Measurements from ENCODE around the gene MAP1LC3B2. TPM values are rescaled to one million over a fixed set of nuclear protein-coding genes. Genes with fewer than 3 reads are reported as not detected.

The MAP1LC3B2 gene
- total and polyA plus RNA-seq, 2 of the 13 experiments (the other 11 are each of a cell fraction or from before 2014, with no cell fraction given): 0.60 to 2.2 TPM

DNA sequence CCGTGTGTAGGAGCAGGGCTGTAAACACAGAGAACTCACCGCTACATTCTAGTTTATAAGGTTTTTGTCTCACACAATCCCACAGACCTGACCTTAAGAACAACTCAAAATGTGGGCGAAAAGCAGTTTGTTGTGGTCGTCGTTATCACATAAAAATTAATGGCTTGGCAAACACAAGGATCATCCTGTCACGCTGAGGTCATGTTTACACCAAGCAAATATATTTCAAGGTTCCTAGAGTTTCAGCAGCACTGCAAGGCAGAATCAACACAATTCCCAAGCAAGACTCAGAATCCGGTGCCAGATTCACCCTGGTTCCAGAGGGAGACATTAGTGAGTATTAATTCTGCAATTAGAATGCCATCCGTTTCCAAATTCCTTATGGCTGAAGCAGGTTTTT, 30.1 kb upstream of the MAP1LC3B2 start (continued):
- TF ChIP-seq, protein P1, sequence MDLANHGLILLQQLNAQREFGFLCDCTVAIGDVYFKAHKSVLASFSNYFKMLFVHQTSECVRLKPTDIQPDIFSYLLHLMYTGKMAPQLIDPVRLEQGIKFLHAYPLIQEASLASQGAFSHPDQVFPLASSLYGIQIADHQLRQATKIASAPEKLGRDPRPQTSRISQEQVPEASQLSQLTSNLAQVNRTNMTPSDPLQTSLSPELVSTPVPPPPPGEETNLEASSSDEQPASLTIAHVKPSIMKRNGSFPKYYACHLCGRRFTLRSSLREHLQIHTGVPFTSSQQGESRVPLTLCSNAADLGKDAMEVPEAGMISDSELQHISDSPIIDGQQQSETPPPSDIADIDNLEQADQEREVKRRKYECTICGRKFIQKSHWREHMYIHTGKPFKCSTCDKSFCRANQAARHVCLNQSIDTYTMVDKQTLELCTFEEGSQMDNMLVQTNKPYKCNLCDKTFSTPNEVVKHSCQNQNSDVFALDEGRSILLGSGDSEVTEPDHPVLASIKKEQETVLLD (CRISPR knock-in tag; IDR thresholded peaks at IDR 0.05; ENCODE audit: low read depth): no peak
- TF ChIP-seq ZNF468 (CRISPR knock-in tag; IDR thresholded peaks at IDR 0.05) (no peak), KAT8 (CRISPR knock-in tag; IDR thresholded peaks at IDR 0.05) (no peak; the same call in 1 of the 2 replicates), CEBPG (CRISPR knock-in tag; IDR thresholded peaks at IDR 0.05) (0 out of 2 replicates have a peak, but pooled peaks have one; percentile 23), FOXJ3 (CRISPR knock-in tag; IDR thresholded peaks at IDR 0.05; ENCODE audit: borderline replicate concordance) (peak; percentile 94), ZC3H13 (CRISPR knock-in tag; IDR thresholded peaks at IDR 0.05) (no peak), ZMYM4 (CRISPR knock-in tag; IDR thresholded peaks at IDR 0.05) (no peak), CBFB (CRISPR knock-in tag; IDR thresholded peaks at IDR 0.05) (peak; percentile 99), CREB1 (IDR thresholded peaks at IDR 0.05) (no peak), CREB1 (CRISPR knock-in tag; IDR thresholded peaks at IDR 0.05) (0 out of 2 replicates have a peak, but pooled peaks have one; percentile 29), ATAD3A (CRISPR knock-in tag; IDR thresholded peaks at IDR 0.05) (no peak), SP1 (IDR thresholded peaks at IDR 0.05) (no peak), SP1 (CRISPR knock-in tag; IDR thresholded peaks at IDR 0.05) (no peak), MEIS2 (CRISPR knock-in tag; IDR thresholded peaks at IDR 0.05) (peak; percentile 56; the same call in 1 of the 2 replicates), ZMAT3 (CRISPR knock-in tag; conservative IDR thresholded peaks at IDR 0.05) (no peak), ZNF563 (CRISPR knock-in tag; IDR thresholded peaks at IDR 0.05) (no peak), ZSCAN31 (CRISPR knock-in tag; IDR thresholded peaks at IDR 0.05; ENCODE audit: low read depth) (no peak), ZBTB20 (CRISPR knock-in tag; IDR thresholded peaks at IDR 0.05; ENCODE audit: borderline replicate concordance, low read depth) (no peak), HNRNPH1 (optimal IDR thresholded peaks at IDR 0.05; ENCODE audit: low read depth, low read length) (no peak)
- TF ChIP-seq, protein P2, sequence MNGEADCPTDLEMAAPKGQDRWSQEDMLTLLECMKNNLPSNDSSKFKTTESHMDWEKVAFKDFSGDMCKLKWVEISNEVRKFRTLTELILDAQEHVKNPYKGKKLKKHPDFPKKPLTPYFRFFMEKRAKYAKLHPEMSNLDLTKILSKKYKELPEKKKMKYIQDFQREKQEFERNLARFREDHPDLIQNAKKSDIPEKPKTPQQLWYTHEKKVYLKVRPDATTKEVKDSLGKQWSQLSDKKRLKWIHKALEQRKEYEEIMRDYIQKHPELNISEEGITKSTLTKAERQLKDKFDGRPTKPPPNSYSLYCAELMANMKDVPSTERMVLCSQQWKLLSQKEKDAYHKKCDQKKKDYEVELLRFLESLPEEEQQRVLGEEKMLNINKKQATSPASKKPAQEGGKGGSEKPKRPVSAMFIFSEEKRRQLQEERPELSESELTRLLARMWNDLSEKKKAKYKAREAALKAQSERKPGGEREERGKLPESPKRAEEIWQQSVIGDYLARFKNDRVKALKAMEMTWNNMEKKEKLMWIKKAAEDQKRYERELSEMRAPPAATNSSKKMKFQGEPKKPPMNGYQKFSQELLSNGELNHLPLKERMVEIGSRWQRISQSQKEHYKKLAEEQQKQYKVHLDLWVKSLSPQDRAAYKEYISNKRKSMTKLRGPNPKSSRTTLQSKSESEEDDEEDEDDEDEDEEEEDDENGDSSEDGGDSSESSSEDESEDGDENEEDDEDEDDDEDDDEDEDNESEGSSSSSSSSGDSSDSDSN (CRISPR knock-in tag; IDR thresholded peaks at IDR 0.05): peak; percentile 26; the same call in 1 of the 2 replicates
- TF ChIP-seq, protein P3, sequence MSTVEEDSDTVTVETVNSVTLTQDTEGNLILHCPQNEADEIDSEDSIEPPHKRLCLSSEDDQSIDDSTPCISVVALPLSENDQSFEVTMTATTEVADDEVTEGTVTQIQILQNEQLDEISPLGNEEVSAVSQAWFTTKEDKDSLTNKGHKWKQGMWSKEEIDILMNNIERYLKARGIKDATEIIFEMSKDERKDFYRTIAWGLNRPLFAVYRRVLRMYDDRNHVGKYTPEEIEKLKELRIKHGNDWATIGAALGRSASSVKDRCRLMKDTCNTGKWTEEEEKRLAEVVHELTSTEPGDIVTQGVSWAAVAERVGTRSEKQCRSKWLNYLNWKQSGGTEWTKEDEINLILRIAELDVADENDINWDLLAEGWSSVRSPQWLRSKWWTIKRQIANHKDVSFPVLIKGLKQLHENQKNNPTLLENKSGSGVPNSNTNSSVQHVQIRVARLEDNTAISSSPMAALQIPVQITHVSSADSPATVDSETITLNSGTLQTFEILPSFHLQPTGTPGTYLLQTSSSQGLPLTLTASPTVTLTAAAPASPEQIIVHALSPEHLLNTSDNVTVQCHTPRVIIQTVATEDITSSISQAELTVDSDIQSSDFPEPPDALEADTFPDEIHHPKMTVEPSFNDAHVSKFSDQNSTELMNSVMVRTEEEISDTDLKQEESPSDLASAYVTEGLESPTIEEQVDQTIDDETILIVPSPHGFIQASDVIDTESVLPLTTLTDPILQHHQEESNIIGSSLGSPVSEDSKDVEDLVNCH (CRISPR knock-in tag; IDR thresholded peaks at IDR 0.05): no peak
- TF ChIP-seq, protein P4, sequence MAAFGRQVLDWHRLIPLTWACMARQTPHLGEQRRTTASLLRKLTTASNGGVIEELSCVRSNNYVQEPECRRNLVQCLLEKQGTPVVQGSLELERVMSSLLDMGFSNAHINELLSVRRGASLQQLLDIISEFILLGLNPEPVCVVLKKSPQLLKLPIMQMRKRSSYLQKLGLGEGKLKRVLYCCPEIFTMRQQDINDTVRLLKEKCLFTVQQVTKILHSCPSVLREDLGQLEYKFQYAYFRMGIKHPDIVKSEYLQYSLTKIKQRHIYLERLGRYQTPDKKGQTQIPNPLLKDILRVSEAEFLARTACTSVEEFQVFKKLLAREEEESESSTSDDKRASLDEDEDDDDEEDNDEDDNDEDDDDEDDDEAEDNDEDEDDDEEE (CRISPR knock-in tag; IDR thresholded peaks at IDR 0.05): no peak
- TF ChIP-seq, protein P5, sequence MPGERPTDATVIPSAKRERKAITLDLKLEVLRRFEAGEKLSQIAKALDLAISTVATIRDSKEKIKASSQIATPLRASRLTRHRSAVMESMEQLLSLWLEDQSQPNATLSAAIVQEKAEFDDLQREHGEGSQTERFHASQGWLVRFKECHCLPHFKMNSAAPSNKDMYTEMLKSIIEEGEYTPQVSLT (CRISPR knock-in tag; IDR thresholded peaks at IDR 0.05; ENCODE audit: borderline replicate concordance, low read depth): no peak
- TF ChIP-seq, protein P6, sequence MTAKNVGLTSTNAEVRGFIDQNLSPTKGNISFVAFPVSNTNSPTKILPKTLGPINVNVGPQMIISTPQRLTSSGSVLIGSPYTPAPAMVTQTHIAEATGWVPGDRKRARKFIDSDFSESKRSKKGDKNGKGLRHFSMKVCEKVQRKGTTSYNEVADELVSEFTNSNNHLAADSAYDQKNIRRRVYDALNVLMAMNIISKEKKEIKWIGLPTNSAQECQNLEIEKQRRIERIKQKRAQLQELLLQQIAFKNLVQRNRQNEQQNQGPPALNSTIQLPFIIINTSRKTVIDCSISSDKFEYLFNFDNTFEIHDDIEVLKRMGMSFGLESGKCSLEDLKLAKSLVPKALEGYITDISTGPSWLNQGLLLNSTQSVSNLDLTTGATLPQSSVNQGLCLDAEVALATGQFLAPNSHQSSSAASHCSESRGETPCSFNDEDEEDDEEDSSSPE (CRISPR knock-in tag; IDR thresholded peaks at IDR 0.05): no peak
